ENCODE measurements around the gene SMAD3.

The SMAD3 gene

GRCh38 chr15:67127965-67128364 lies 62.6 kb downstream of the SMAD3 start:
- no peak for DNase-seq

DNA sequence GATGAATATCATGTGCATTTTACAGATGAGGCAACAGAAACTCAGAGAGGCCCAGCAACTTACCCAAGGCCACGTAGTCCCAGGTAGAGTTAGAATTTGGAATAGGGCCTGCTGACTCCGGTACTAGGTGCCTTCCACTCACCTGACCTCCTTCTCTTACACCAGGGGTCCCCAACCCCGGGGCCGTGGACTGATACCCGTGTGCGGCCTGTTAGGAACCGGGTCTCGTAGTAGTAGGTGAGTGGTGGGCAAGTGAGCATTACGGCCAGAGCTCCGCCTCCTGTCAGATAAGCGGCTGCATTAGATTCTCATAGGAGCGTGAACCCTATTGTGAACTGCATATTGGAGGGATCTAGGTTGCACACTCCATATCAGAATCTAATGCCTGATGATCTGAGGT lies 64.8 kb downstream of the SMAD3 start:
- no peak for DNase-seq

- no peak for DNase-seq
Observed at GRCh38 chr15:67130673-67131601, 65.5 kb downstream of the SMAD3 start.

DNA sequence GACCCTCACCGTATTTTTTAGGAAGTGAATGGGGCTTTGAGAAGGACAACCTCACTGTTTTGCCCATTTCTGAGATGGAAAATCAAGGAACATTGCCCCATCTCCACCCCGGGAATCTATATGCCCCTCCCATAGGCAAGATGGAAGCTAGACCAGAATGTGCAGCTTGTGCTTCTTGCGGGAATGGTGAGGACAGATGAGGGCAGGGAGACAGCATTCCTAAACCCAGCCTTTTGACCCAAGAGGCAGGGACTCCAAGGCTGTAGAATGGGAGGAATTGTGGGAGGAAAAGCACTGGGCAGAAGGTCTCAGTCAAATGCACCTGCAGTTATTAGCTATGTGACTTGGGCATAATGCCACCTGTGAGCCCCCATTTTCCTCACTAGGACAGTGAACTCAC lies 66.9 kb downstream of the SMAD3 start:
- DNase-seq = no peak

DNA sequence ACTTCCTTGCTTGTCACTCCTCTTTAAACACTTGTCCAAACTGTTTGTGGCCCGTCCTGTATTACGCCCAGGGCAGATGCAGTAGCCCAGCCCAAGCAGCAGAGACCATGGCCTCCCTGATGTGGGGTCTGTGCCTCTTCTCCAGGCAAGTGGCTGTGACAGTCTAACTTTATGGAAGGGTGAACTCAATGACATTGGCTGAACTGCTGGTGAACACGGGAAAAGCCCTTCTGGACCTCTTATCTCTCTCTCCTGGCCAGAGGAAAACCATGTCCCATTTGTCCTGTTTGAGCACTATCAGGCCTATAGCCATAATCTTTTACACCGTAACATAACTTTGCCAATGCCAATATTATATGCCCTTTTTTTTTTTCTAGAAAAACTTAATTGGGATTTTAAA lies 67.6 kb downstream of the SMAD3 start:
- no peak for DNase-seq

DNA sequence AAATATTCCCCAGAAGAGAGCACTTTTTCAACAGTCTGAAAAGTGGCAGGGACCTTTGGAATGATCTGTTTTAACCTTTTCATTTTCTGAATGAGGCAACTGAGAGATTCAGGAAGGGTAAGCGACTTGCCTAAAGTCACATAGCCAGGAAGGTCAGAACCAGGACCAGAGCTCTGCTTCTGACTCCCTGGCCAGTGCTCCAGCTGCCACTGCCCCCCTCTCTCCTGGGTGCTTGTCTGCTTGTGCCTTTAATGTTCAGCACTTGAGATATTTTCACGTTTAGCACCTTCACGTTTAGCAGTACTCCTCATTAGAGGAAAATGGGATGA lies 68.3 kb downstream of the SMAD3 start:
- no peak for DNase-seq

DNA sequence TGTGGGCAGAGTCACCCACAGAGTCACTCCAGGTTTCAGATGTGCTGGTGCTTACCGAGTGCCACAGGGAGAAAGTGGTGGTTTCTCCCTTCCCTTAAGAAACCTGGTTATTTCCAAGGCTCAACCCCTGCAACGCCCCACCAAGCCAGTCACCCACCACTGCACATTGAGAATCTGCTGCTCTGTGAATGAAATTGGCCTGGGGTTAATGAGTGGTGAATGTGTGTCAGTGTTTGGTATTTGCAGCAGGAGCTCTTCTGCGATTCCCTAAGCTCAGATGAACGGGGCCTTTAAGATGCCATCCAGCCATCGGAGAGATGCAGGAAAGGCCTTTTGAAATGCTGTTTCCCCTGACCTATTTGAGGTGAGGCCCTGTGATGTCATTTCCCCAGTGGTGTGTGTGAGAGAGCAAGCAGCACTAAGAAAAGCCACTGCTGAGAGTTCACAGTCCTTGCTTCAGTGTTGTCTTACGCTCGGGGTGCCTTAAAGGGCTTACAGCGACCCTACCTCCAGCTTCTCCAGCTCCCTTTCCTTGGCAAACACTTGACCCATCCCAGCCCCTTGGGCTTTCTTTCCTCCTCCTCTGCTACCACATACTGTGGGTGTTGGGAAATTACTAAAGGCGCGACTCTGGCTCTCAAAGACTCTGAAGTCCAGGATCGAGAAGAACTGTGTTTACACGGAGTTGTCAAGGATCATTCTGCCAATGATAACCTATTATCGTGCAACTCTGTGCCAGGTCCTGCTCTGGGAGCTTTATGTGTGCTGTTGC lies 68.9 kb downstream of the SMAD3 start:
- peak; percentile 88 for DNase-seq

GRCh38 chr15:67134871-67135492 lies 69.6 kb downstream of the SMAD3 start:
- no peak for DNase-seq

DNA sequence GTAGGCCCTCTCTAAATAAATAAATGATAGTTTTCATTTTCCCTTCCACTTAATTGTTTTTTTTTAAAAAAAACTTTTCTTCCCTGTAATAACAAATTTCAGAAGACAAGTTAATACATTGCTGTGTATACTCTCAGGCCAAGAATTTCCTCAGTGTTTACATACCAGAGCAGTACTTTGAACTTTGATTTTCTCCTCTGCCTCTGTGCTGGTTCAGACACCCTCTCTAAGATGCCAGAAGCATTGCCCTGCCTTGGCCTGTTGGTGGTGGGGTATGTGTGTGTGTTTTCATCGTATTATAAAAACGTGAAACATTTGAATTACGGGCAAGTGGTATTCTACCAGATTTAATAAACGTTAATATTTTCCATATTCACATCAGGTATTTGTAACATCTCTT lies 70.1 kb downstream of the SMAD3 start:
- DNase-seq = no peak

DNA sequence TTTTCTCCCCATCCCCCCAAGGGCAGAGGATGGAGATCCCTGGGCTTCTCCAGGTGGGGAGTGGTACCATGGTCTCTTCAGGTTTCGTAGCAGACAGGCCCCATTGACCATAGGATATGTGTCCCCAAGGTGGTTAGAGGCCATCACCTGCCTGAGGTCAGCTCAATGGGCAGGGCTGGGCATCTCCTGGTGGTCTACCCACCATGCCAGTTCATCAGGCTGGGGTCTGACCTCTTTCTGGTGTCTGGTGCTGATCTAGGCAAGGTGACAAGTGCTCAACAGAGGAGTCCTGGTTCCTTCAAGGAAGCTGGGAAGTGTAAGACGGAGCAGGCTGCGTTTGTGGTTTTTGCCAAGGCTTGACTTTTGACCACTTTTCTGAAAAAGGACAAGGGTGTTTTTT lies 71.4 kb downstream of the SMAD3 start:
- no peak for DNase-seq

DNA sequence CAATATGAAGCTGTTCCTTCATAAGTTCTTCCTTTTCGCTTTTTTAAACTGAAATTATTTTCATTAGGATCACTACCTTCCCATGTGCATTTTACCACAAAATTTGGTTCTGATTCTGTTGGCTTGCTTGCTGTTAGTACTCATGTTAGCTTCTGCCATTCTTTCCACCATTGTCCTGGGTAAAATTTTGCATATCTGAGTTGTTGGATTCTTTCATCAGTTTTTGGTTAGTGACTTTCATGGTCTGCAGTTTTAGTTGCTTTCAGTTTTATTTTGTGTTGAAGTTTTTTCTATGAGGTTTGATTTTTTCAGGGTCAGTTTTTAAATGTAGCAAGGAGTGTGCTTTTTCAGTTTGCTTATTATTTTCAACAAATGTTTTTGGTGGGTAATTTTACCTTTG lies 71.9 kb downstream of the SMAD3 start:
- no peak for DNase-seq

GRCh38 chr15:67137951-67138848 lies 72.8 kb downstream of the SMAD3 start:
- DNase-seq = no peak

DNA sequence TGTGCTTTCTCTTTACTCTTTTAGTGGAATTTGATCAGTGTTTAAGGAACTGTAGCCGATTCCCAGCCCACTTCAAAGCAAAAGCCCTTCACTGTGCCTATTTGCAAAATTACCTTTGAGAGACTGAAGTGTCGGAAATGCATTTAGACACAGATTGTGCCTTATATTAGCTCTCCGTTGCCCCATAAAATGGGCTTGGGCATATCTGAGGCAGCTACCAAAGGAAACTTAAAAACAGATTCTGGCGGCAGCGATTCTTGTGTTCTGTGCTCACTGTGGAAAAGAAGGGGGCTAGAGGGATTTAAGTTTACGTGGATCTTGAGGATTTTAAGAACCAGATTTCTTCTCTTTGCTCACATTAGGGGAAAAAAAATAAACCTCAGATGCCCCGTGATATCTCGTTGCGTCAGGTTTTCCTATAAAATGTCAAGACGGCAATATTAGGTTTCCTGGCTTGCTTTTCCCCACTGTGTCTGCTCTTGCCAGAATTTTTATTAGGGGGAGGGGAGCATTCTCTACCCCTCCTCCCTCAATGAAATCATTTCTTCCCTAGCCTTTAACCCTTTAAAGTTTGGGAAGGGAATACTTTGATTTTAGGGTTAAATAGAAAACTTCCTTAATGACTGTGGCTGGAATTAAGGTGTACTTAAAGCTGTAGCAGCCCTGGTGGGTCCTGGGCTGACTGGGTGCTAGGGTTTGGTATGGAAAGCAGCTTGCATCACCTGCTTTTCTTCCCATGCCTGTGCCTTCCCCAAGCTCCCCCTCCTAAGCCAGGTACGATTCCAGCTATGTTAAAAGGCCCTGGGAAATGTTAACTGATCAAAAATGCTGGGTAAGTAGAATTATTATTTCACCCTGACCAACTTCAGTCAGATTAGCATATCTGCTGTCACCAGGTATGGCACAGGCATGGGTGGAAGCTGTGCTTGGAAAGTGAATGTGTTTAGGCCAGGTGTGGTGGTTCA lies 73.8 kb downstream of the SMAD3 start:
- no peak for DNase-seq

DNA sequence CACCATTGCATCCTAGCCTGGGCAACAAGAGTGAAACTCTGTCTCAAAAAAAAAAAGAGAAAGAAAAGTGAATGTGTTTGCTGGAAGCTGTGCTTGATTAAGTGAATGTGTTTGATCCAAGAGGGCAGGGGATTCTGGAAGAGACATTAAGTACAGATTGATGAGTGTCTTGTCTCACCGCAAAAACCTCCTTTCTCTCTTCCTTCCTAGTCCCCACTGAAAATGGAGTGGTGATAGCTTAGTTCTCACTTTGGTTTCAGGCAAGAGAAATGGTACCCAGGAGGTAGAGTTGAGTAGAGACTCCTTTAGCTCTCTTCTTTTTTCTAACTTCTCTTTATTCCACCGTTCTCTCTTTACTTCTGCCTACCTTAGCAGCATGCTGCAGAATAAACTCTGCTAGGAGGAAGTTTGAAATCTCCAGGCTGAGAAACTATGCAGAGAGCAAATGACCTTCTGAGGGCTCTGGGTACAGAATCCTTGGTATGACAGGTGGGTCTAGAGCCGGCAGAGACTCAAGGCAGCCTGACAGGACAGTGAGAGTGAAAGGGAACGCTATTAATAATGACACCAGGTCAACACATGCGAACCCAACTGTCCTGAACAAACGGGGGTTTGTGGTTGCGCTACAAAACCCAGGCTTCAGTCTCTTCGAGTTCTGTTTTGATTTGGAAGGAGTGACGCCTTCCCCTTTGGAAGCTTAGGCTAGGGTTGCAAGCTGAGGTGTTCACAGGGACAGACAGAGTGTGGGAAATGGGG lies 74.9 kb downstream of the SMAD3 start:
- no peak for DNase-seq

GRCh38 chr15:67142092-67142766 lies 76.8 kb downstream of the SMAD3 start:
- no peak for DNase-seq

DNA sequence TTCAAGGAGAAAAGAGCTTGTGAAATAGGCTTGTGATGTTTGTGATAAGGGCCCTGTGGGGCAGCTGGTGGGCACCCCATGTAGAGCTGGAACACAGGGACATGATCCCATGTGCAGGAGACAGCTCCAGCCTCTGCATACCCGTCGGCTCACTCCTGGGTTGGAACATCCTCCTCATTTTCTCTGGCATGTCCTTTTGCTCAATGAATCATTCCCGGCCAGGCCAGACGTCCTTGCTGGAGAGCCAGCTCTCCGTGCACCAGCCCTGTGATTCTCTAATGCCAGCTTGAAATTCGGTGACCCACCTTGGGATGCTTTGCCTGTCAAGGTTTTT lies 77.3 kb downstream of the SMAD3 start:
- DNase-seq = no peak

- no peak for DNase-seq
Observed at GRCh38 chr15:67143646-67144045, 78.2 kb downstream of the SMAD3 start.

DNA sequence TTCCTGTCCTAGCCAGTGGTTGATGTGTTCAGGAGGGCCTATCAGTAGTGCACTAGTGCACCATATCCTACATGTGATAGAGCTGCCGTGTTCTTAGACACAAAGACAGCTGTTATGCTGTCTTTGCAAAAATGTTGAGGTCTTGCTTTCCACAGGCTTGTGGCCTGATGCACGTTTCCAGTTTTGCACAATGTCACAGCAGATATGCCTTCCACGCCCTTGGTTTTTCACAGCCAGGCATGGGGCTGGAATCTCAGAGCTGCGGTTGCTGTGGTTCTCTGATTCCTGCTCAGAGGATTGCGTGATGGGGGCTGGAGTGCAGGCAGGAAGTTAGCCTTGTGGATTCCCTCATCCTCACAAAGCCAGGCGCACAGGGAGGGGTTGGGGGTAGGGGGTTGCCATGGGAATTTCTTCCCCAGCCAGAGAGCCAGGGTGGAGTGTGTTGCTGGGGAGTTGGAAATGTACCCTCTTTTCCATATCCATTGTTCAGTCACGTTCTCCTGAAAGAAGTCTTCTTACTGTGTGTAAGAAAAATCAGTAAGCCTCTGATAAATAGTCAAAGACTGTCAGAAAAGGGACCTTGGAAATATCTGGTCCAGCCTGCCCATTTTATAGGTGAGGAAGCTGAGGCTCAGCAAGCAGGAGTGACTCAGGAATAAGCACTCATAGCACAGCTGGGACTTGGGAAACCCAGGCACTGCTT lies 79.4 kb downstream of the SMAD3 start:
- no peak for DNase-seq

DNA sequence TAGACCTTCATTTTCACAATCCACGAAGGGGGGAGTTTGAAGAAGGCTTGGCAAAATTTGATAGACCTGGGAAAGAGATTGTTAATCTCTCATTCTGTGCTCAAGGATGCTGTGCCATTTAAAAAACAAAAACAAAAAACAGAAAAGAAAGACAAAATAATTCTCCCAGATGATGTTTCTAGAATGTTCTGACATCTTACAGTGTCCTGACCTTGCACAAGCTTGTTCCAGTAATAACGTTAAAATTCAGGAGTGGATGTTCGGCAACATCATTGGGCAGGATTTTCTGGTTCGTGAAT lies 79.9 kb downstream of the SMAD3 start:
- DNase-seq = no peak

GRCh38 chr15:67145710-67146109 lies 80.3 kb downstream of the SMAD3 start:
- no peak for DNase-seq
